GM21737 (cell line): ENCODE measurements around the gene GDNF.
"Not testable (repeated sequence)": the region's sequence is repeated elsewhere in the genome, so short reads cannot be mapped to it uniquely, and the experiment has no call there.

Experiments used
- ATAC-seq: cut with Tn5 transposase; IDR thresholded peaks from one replicate; pipeline ENCODE4 v1.9.1; 2021; ENCODE audit warnings: mild to moderate bottlenecking, moderate library complexity; ENCODE audit not compliant: unreplicated experiment

GDNF gene

GRCh38 chr5:37823433-37824152, 16.2 kb downstream of the GDNF start:
- no peak for ATAC-seq

- no peak for ATAC-seq
Measured at GRCh38 chr5:37816883-37817282, 23.0 kb downstream of the GDNF start.

- ATAC-seq = no peak
Measured at GRCh38 chr5:37816331-37816730, 23.5 kb downstream of the GDNF start.

GRCh38 chr5:37815913-37816312, 23.9 kb downstream of the GDNF start:
- ATAC-seq = no peak

- ATAC-seq = no peak
Measured at GRCh38 chr5:37814699-37815098, 25.1 kb downstream of the GDNF start.

- ATAC-seq = no peak
Measured at GRCh38 chr5:37812365-37812764, 27.5 kb downstream of the GDNF start.

GRCh38 chr5:37811866-37812265, 28.0 kb downstream of the GDNF start:
- ATAC-seq = no peak

- ATAC-seq = no peak
Measured at GRCh38 chr5:37810311-37810710, 29.5 kb downstream of the GDNF start.

- ATAC-seq = no peak
Measured at GRCh38 chr5:37808945-37809344, 30.9 kb downstream of the GDNF start.

GRCh38 chr5:37807621-37808301, 32.1 kb downstream of the GDNF start:
- no peak for ATAC-seq

- ATAC-seq = no peak
Measured at GRCh38 chr5:37807015-37807414, 32.8 kb downstream of the GDNF start.

GRCh38 chr5:37806476-37806875, 33.4 kb downstream of the GDNF start:
- ATAC-seq = no peak

- ATAC-seq = no peak
Measured at GRCh38 chr5:37806016-37806415, 33.8 kb downstream of the GDNF start.

- no peak for ATAC-seq
Measured at GRCh38 chr5:37804401-37804800, 35.4 kb downstream of the GDNF start.

- no peak for ATAC-seq
Measured at GRCh38 chr5:37803487-37803886, 36.4 kb downstream of the GDNF start.

- ATAC-seq = no peak
Measured at GRCh38 chr5:37801521-37801920, 38.3 kb downstream of the GDNF start.

- ATAC-seq = no peak
Measured at GRCh38 chr5:37799865-37800421, 39.9 kb downstream of the GDNF start.

- ATAC-seq = not testable (repeated sequence)
Measured at GRCh38 chr5:37796435-37796834, 43.4 kb downstream of the GDNF start.

- not testable (repeated sequence) for ATAC-seq
Measured at GRCh38 chr5:37795292-37795691, 44.5 kb downstream of the GDNF start.

GRCh38 chr5:37792975-37793631, 46.7 kb downstream of the GDNF start:
- ATAC-seq = no peak

- no peak for ATAC-seq
Measured at GRCh38 chr5:37791321-37791720, 48.5 kb downstream of the GDNF start.

GRCh38 chr5:37789991-37790390, 49.9 kb downstream of the GDNF start:
- no peak for ATAC-seq
